Right forelimb (tissue), 1 donor: ENCODE data around the gene BAAT.

Experiments used
- DNase-seq: peaks from one replicate; pipeline ENCODE4 v3.0.0-alpha.2; 2018

BAAT gene

DNA sequence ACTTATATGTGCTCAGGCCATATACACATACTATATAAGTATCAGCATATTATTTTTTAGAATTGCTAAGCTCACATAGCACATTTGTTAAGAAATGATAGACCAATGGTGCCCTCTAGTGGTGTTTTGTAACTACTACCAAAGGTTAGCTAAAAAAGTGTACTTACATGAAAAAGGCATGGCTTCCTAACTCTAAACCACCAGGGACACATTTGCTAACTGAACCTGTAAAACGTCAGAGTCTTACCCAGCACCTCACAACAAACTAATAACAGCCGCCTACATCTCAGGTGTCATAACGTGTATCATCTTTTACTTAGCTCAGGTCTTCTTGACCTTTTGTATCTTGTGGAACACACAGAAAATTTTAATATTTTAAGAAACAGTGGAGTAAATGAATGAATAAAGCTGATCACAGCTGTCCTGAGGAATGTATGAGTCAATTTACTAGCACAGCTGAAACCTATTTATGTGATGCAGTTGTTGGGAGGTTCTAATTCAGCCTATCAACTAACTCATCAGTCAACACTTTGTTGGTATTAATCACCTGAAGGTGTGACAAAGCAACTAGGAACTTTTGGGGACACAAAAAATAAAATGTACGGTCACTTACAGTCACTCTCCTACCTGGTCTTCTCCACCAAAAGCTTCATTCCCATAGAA, 72.9 kb downstream of the BAAT start:
- no peak for DNase-seq

- DNase-seq: no peak
These were observed 73.6 kb downstream of the BAAT start for GRCh38 chr9:101311191-101311590.
